ENCODE measurements around the gene PODXL2.
"Not testable (repeated sequence)": the region's sequence is repeated elsewhere in the genome, so short reads cannot be mapped to it uniquely, and the experiment has no call there.

PODXL2 gene

GRCh38 chr3:127628788-127629466 lies at the start of gene PODXL2:
Gene PODXL2 (plus strand): TSS chr3:127629185. CDS start chr3:127629220, 35 bp downstream.
- DNase-seq, result peak; percentile 46

GRCh38 chr3:127580327-127581060 lies 48.5 kb upstream of the PODXL2 start:
- no peak for DNase-seq

DNA sequence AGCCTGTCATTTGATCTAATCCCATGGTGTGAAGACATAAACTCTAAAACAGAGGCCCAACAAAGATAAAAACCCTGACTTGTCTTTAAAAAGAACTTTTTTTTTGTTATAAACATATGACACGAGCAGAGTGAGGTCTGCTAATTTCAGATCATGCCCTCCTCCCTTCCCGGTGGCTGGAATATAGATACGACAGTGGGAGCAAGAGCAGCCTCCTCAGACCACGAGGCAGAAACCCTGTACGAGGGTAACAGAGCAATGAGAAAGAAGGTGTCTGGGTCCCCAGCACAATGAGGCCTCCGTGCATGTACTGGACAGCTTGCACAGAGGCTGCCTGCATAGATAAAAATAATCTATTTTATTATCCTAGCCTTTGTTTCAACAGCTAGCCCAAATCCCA lies 44.3 kb upstream of the PODXL2 start:
- no peak for DNase-seq

DNA sequence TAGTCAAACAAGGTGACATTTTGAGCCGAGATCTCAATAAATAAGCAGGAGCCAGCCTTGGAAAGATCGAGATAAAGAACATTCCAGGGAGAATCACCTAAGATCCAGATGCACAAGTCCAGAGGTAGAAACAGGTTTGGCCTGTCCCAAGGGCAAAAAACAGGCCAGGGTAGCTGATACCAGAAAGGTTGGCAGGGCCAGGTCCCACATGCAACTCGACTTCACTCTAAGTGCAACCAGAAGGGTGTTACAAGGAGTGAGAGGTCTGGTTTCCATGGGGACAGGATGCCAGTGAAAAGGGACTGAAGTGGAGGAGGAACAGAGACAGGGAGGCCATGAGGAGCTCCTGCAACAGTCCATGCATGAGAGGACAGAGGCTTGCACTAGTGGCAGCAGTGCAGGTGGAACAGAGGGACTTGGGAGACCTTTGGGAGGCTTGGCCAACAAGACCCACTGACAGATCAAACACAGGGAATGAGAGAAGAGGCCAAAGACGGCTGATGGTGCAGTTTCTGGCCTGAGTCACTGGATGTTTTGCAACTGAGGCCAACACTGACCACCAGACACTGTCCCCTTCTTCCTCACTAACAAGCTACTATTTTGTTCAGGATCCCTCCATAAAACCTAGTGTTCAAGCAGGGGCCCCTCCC lies 43.7 kb upstream of the PODXL2 start:
- DNase-seq, result no peak

- DNase-seq, result no peak
Measured at GRCh38 chr3:127585813-127586413, 43.1 kb upstream of the PODXL2 start.

GRCh38 chr3:127587876-127588275 lies 41.1 kb upstream of the PODXL2 start:
- DNase-seq, result no peak

GRCh38 chr3:127588806-127589577 lies 40.0 kb upstream of the PODXL2 start:
- peak; percentile 35 for DNase-seq

- DNase-seq, result no peak
Measured at GRCh38 chr3:127589600-127590281, 39.2 kb upstream of the PODXL2 start.

GRCh38 chr3:127590282-127590592 lies 38.7 kb upstream of the PODXL2 start:
- DNase-seq, result no peak

DNA sequence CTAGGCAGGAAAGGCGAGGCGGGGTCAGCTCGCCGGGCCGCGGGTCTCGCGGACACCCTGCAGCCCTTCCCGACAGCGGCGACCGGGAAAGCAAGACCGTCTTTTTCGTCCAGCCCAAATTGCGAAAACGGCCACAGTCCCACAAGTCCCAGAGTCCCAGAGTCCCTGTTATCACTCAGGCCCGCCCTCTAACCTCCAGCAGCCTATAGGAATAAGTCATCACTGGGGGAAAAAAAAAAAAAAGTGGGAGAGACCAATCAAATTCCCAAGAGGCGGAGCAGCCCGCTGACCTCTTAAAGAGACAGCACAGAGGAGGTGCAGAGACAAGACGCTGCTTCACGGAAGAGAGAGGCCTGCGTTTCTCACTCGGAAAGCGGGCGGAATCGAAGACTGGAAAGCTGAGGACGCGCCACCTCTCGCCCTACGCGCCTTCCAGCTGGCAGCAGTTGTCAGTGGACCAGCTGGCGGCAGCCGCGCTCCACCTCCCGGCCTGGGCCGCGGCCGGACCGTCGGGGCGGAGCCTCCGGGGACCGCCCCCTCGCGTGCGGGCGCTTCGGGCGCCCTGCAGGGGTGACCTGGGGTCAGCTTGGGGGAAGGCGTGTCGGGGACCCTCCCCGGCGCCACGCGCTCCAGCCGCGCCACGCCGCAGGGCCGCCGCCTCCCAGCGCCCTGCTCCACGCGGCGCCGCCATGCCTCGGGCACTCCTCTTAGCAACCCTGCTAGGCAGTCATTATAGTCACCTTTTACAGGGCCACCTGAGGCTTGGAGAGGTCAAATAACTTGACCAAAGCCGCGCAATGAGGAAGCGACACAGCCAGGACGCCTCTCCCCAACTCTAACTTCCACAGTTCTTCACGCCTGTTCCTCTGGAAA lies 38.2 kb upstream of the PODXL2 start, which contains the start of gene TPRA1:
TPRA1 (minus strand) TSS at position 141 of the 873 bp plus-strand sequence. CDS start 10,587 bp downstream, outside the sequence.
- DNase-seq, result peak; percentile 98

- DNase-seq, result no peak
Measured at GRCh38 chr3:127593178-127593577, 35.8 kb upstream of the PODXL2 start.

DNA sequence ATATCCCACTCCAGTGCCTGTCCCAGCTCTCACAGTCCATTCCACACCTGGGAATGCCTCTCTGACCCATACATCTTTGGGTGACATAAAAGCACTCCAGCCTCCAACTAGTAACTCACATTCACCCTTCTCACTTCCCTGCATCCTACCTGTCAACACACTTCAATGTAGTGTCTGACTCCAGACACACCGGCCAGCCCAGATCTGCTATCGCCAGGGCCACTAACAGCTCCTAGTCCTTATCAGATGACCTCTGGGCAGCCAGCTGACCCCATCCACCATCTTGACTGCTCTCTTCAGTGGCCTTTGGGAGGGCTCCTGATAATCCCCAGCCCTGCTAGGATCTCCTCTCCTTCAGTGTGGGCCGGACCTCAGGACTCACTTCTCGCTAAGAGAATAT lies 33.7 kb upstream of the PODXL2 start:
- no peak for DNase-seq

GRCh38 chr3:127597020-127597771 lies 31.8 kb upstream of the PODXL2 start:
- DNase-seq, result no peak

GRCh38 chr3:127598841-127599570 lies 30.0 kb upstream of the PODXL2 start:
- no peak for DNase-seq

- DNase-seq, result no peak
Measured at GRCh38 chr3:127600749-127601456, 28.1 kb upstream of the PODXL2 start.

DNA sequence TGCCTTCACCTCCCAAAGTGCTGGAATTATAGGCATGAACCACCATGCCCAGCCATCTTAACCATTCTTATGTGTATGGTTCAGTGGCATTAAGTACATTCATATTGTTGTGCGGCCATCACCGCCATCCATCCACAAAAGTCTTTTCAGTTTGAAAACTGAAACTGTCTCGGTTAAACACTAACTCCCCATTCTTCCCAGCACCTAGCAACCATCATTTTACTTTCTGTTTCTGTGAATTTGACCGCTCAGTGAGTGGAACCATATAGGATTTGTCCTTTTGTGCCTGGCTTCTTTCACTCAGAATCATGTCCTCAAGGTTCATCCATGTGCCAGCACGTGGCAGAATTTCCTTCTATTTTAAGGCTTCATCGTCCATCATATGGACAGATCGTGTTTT lies 24.9 kb upstream of the PODXL2 start:
- no peak for DNase-seq

DNA sequence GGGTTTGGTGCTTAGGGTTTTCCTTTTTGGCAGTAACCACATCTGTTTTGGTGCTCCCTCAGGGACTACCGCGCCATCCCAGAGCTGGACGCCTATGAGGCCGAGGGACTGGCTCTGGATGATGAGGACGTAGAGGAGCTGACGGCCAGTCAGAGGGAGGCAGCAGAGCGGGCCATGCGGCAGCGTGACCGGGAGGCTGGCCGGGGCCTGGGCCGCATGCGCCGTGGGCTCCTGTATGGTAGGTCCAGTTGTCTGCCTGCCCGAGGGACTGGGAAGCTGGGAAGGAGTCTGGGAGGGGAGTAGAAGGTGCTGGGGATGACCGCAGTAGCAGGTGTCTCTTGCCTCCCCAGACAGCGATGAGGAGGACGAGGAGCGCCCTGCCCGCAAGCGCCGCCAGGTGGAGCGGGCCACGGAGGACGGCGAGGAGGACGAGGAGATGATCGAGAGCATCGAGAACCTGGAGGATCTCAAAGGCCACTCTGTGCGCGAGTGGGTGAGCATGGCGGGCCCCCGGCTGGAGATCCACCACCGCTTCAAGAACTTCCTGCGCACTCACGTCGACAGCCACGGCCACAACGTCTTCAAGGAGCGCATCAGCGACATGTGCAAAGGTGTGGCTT lies 24.3 kb upstream of the PODXL2 start:
- DNase-seq, result no peak

- DNase-seq, result not testable (repeated sequence)
Measured at GRCh38 chr3:127605547-127605946, 23.4 kb upstream of the PODXL2 start.
